GM19438 (cell line): Measurements from ENCODE around the gene ASB6.
"Not testable (repeated sequence)": the region's sequence is repeated elsewhere in the genome, so short reads cannot be mapped to it uniquely, and the experiment has no call there.

Experiments
- ATAC-seq: cut with Tn5 transposase; IDR thresholded peaks from one replicate; pipeline ENCODE4 v1.9.1; 2021; ENCODE audit warnings: low read depth; ENCODE audit not compliant: unreplicated experiment

Gene ASB6

DNA sequence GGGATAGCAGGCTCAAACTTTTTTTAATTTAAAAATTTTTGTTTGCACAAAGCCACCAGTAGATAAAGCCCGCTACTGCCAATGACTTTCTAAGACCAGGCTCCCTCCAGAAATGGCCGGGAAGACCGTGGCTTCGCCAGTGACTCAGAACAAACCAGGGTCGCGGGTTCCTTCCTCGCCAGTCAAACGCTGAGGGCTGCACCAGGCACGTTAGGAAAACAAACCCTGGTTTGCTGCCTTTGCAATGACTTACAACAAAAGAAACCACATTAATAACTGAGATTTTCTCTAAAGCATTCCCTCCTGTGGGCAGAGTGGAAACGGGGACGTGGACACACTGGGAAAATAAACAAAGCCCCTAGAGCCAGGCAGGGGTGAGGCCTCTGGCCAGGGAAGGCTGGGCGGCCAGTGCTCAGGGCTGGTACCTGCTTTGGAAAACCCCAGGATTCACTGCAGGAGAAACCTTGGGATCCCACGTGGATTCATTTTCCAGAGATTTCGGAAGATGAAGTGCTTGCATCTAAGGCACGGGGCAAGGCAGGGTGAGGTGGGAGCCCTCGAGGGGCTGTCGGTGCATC, 27.3 kb upstream of the ASB6 start:
- no peak for ATAC-seq

DNA sequence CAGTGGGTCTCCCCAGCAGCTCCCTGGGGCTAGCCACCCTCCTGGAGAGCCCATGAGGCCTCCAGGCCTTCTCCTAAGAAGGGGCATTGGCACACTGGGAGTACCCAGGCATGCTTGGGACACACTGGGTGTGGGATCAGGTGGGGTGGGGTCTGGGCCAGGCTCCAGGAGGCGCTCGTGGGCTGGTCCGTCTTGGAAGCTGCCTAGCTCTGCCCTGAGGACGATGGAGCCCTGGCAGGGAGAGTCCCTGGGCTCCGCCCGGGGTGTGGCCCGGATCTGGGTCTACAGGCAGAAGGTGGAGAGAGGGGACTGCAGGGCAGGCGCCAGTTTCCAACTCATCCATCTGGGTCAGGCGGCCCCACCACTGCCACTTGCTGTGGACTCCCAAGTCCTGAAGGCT, 25.9 kb upstream of the ASB6 start:
- ATAC-seq = no peak

DNA sequence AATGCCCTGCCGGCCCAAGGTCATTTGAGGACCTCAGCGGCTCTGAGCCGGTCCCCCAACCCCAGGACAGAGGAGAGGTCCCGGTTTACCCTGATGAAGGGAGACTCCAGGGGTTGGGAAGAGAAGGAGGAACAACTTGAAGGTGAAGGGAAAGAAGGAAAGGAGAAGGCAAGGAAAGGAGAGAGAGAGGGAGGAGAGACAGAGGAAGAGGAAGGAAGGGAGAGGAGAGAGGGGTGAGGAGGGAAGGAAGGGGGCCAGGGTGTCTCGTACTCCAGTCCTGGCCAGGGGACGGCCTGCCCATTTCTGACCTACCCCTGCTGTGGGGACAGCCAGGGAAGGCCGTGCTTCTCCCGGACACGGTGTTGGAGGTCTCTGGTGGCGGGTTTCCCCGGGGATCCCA, 25.4 kb upstream of the ASB6 start:
- no peak for ATAC-seq

DNA sequence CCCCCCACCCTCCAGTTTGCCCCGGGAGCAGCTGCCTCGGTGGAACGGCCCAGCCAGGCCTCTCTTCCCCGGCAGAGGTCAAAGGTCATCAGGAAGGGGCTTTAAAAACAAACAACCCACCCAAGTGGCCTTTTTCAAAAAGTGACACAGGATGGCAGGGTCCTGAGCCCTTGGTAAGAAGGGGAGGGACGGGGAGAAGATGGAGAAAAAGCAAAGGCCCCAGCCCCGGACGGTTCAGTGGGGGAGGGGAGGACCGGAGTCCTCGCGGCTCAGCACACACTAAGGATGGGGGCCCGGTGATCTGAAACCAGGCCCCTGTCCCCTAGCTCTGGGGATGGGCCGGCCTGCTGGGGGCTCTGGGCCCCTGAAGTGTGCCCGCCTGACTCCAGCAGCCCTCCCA, 24.6 kb upstream of the ASB6 start:
- ATAC-seq = no peak

DNA sequence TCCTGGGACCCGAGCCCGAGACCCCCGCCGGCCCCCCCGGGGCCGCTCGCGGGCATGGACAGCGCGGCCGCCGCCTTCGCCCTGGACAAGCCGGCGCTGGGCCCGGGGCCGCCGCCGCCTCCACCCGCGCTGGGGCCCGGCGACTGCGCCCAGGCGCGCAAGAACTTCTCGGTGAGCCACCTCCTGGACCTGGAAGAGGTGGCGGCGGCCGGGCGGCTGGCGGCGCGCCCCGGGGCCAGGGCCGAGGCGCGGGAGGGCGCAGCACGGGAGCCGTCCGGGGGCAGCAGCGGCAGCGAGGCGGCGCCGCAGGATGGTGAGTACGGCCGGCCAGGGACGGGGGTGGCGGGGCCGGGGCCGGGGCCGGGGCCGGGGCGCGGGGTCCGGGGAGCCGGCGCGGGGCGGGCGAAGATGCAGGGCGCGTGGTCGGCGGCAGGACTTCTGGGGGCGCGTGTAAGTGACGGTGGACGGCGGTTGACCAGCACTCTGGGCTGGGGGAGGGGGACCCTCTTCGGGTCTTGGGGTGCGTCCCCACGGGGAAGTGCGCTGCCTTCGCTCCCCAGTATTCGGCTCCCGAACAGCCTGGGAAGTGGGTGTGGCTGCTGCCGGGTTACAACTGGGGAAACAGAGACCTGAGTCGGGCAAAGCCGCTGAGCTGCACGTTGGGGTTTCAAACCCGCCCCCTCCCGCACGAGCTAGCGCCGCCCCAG, 24.0 kb upstream of the ASB6 start:
- ATAC-seq = no peak

DNA sequence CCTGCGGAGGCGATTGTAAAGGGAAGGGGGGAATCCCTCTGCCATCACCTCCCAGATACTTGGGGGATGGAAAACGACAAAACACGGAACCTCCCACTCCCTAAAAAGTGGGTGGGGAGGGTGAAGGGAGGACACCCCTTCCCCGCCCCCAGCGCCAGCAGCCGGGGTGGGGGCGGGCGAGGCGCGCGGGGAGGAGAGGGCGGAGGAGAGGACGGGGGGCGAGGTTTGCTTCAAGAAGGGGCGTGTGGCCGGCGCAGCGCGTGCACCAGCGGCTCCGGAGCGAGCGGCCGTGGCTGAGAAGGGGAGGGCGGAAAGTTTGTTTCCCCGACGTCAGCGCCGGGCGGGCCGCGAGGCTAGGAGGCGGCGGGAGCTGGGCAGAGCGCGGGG, 23.4 kb upstream of the ASB6 start, which contains the start of gene PRRX2:
Gene PRRX2, plus strand, starts transcription at position 259 of the 387 bp plus-strand sequence. CDS start 221 bp downstream, outside the sequence.
- no peak for ATAC-seq

DNA sequence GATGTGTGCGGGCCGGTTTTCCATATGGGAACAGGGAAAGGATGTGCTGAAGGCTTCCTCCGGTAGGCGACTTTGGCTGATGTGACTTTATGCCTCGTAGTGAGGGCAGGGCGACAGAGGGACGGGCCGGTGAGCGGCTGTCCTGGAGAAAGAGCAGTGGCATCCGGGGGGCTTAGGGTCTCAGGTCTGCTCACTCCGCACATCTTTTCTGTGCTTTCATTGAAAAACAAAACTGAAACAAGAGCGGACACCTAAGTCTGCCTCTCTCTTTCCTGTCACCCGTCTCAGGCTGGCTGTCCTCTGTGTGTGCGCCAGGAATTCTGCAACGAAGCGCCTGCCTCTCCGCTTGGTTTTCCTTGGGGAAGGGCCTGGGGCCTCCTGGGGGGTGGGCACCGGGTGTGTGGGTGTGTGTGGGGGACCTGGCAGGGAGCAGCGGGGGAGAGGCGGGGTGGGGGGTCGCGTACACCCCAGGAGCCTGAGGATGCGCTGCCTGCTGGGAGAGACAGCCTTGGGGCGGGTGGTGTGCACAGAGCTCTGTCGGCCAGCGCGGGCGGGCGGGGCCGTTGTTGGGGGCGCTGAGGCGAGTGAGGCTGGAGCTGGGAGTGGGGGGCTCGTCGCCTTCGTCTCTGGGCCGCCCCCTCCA, 22.9 kb upstream of the ASB6 start:
- ATAC-seq = no peak

DNA sequence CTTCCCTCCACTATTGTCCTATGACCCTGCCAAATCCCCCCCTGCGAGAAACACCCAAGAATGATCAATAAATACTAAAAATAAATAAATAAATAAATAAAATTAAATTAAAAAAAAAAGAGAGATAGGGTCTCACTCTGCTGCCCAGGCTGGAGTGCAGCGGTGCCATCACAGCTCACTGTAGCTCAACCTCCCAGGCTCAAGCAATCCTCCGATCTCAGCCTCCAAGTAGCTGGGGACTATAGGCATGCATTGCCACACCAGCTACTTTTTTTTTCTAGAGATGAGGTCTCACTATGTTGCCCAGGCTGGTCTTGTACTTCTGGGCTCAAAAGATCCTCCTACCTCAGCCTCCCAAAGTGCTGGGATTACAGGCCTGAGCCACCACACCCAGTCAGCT, 20.3 kb upstream of the ASB6 start:
- ATAC-seq = not testable (repeated sequence)

DNA sequence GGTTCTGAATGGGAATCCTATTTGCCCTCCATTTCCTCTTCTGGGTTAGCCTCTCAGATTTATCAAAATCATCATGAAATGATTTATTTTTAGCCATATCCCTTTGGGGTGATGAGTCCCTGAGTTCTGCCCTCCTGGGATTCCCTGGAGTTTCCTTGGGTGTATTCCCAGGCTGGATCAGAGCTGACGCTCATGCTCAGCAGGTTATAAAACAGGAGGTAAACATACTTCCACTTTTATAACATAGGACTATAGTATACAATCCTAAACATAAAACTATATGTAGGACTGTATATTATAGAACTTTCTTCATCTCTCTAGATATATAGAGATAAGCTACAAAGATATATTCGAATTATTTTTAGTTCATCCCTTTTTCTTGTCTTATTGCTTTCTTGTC, 19.1 kb upstream of the ASB6 start:
- ATAC-seq = no peak

DNA sequence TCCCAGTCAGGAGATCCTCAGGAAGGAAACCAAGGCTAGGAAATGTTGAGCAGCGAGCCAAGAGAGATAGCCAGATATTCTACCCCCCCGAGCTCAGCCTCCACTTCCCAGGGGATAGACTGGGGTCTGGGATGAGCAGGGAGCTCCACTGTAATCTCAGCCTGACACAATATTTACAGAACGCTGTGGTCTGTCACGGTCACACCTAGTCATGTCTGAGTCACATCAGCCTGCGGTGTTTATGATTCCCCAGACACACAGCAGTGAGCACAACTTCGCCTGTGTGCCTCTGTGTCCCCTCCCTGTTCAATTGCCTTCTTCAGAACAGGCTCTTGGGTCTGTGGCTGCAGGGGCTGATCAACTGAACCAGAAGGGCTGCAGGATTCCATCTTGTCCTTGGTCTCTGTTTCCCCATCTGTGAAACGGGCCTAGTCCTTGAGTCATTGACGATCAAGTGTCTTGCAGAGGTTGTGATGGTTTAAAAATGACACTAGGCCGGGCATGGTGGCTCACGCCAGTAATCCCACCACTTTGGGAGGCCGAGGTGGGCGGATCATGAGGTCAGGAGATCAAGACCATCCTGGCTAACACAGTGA, 14.9 kb upstream of the ASB6 start:
- ATAC-seq = no peak

DNA sequence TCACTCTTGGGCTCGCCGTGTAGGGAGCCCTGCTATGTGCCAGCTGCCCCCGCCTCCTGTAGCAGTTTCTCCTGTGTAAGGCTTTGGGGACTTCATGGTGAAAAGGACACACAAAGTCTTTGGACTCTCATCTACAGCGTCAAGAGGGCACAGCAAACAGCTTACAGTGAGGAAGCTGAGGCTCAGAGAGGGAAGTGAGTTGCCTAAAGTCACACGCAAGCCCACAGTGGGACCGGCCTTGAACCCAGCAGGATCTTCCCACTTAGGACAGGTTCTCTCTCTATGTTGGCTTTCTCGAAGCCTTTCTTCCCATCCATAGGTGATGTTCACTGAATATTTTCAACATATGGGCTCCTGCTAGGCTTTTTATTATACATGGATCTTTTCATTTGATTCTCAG, 13.7 kb upstream of the ASB6 start:
- ATAC-seq = no peak

DNA sequence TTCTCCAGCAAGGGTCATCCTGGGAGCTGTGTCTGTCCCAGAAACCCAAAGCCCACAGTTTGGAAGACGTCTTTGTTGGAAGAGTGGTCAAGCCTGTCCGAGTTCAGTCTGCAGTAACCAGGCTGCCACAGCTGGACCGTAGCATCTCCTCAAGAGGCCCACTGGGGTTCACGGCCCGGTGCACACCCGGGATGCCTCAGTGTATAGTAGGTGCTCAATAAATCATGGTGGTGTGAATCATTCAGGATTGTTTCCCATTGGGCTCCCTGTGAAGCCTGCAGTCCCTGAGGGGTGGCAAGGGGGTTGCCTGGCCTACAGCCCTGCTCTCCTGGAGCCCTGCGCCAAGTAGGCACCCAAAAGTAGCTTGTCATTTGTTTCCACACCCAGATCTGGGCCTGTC, 13.2 kb upstream of the ASB6 start:
- ATAC-seq = no peak

DNA sequence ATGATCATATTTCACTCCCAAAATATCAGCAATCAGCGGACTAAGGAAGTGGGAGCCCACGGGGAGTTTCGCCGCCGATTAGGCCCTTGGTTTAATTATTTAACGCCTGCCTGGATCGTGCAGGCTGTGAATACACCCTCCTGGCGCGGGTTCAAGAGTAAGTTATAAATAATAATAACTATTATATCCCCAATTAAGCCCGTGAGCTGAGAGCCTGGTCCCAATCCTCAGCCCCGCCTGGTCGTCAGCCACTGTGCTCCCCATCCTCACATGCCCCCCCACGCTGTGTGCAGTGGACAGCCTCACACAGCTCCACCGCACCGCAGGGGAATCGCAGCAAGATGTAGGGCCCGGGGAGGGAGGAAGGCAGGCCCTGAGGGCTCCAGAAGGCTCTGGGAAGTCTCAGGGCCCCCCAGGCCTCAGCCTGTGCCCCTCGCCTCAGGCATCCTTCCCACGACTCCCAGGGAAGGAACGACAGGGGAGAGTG, 12.6 kb upstream of the ASB6 start:
- no peak for ATAC-seq

DNA sequence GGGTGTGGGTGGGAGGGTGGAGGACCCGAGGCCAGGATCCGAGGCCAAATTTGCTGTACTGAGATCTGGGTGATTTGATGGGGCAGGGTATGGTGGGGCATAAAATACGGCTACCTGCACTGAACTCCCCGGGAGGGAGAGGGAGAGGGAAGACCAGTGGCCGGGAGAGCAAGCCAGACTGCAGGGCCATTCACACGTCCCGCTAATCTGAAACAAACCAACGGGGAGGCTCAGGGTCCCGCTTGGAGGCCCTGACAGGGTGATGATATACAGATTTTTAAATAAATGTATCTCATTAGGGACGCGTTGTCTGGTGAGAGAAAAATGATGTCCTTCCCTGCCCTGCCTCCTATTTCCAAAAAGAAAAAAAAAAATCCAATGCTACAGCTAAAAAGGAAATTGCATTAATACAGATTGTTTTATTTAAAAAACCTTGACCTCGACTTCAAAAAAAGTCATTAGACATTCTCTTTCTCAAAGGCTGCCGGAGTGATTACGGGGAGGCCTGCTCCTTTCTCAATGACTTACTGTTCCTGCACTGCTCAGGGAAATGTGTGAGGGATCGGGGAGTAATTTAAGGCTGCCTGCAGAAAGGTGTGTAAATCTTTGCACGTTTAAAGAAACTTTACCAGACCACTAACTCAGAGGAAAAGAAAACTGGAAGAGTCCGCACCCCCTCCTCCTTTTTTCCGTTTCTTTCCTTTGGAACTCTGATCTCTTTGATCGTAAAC, 12.0 kb upstream of the ASB6 start:
- no peak for ATAC-seq

DNA sequence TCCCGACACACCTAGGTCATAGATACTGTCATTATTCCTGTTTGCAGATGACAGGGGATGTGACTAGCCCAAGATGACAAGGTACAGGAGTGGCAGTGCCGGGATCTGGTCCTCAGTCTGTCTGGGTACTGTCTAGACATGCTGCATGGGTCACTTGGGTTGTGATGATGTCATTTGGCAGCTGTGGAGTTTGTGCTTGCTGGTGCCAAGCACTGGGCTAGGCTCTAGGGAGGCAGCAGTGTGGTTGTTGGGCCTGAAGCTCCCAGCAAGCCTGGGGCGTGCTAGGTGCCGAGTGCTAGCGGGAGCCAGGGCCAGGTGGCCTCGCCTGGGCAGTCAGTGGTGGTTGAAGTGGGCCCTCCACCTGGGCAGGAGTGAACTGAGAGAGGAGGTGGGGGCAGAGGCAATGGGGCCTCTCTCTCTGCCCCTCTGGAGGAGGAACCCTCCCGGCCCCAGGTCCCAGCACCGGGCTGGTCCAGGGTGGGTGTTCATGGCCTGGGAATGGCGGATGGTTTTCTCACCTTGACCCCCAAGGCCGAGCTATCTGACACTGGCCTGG, 8.8 kb upstream of the ASB6 start:
- no peak for ATAC-seq

DNA sequence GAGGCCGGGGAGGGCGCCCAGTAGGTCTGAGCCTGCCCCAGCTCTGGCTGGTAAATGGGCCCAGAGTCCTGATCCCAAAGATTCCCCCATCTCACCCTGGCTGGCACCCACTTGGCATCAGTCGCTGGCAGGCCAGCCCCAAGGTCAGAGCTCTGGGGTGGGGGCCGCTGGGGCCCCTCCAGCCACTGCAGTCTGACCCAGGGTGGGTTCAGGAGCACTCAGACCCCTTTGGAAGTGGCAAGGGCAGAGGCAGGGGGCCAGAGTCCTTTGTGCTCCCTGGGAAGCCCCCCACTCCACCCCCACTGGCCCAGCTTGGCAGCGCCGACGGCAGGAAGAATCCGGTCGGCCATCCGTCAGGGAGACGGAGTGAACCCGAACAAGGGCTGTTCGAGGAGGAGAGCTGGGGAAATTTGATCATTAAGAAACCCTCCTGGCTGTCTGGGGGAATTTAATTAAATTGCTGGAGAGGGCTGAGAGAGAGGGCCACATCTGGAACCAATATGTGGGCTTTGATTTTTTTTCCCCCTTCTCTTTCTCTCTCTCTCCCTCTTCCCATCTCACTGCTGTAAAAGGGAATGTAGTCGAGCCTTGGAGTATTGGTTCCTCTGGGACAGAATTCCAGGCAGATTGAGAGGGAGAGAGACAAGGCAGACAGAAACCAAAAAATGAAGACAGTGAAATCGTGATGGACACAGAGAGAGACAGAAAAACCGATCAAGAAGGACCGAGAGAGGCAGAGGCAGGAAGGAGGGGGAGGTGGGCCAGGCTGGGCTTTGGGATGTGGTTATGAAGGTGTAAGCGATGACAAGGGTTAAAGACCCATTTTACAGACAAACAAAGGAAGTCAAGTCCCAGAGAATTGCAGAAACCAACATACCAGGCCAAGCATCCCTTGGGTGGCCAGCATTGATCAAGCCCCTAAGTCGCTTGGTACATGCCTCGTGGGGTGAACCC, 8.1 kb upstream of the ASB6 start:
- no peak for ATAC-seq

DNA sequence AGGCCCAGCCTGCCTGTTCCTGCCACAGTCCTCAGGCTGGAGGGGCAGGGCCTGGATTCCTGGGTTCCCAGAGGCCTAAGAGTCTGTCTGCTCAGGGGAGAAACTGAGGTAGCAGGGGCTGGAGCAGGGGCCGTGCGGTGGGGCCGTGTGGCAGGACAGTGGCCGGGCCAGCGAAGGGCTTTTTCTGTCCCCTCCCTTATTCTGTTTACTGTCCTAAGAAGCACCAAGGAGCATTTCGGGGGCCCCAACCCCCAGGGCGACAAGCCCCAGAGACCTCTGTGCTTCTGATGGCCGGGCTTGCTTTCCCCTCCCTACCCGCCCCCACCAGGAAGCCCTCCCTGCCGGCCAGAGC, 6.8 kb upstream of the ASB6 start:
- no peak for ATAC-seq

DNA sequence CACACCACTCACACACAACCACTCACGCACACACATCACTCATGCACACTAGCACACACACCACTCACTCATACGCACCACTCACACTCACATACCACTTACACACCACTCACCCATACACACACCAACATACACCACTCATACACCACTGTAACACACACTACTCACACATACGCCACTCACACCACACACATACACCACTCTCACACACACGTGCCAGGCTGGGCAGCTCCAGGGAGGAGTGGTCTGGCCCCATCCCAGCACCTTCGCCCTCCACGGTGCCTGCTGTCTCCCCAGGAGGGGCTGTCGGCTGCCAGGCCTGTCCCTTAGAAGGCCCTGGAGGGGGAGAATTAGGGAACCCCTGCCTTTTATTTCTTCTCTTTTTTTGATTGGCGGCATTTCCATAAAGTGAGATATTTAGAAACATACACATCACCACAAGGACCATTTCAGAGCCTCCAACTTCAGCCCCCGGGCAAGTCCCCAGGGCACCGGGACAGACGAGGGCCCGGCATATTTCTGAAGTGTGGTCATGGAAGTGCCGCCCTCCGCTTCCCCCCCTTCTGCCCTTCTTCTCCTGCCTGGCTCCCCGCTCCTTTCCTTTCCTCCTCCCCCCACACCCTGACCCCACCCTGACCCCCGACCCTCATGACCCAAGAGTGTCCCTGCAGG, 6.3 kb upstream of the ASB6 start:
- no peak for ATAC-seq

DNA sequence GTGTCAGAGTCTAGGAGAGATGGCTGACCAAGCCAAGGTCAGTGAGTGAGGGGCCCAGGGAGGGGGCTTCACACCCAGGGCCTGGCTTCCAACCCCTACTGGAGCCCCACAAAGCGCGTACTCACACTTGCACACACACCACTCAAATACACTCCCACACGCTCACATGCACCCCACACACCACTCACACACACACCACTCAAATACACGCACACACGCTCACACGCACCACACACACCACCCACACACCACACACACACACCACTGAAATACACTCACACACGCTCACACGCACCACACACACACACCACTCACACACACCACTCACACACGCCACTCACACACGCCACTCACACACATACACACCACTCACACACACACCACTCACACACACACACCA, 5.7 kb upstream of the ASB6 start:
- no peak for ATAC-seq
